ENCODE data around the gene TBC1D22A.

TBC1D22A gene

DNA sequence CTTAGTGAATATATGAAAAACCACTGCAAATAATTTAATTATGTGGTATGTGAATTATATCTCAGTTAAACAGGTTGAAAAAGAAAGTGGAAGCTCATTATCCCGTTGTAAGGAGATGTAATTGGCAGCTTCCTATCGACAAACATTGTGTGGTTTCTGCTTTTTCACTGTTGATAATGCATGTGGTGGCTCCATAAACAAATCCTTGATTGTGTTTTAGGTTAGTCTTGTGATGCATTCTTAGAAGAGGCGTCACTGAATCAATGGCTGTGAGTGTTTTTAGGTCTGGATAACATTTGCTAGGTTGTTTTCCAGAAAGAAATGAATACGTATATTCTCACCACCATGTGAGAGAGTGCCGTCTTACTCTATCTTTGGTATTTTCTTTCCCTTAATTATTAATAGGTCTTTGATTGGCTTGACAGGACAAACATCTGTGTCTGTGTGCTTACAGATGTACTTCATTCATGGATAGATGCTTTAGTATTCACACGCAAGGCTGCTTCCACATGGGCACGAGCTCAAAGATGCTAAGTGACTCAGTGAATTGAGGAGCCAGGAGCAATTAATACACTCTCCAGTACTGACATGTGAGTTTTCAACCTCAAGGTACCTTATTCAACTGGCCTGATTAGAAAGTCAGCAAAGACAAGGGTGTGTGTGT is 166.7 kb downstream of the TBC1D22A start:
- Histone ChIP-seq H3K9ac (no peak overlapping the region), H4K20me1 (ENCODE audit: insufficient read depth) (no peaks in the 10 kb centered on the region), H3K36me3 (ENCODE audit: insufficient read depth) (no peaks in the 10 kb centered on the region), H2AFZ (ENCODE audit: low read depth) (no peak overlapping the region), H3K27me3 (ENCODE audit: insufficient read depth, low read depth) (no peaks in the 10 kb centered on the region), H3K27ac (no peak overlapping the region), H3K4me2 (no peak overlapping the region), H3K79me2 (ENCODE audit: insufficient read depth, low read depth) (no peaks in the 10 kb centered on the region), H3K4me3 (IDR thresholded peaks at IDR 0.05; ENCODE audit: insufficient read depth, low read depth, low read length) (no peak overlapping the region), H3K4me1 (ENCODE audit: low read depth, poor library complexity, severe bottlenecking) (no peaks in the 10 kb centered on the region)
- TF ChIP-seq, protein P1, sequence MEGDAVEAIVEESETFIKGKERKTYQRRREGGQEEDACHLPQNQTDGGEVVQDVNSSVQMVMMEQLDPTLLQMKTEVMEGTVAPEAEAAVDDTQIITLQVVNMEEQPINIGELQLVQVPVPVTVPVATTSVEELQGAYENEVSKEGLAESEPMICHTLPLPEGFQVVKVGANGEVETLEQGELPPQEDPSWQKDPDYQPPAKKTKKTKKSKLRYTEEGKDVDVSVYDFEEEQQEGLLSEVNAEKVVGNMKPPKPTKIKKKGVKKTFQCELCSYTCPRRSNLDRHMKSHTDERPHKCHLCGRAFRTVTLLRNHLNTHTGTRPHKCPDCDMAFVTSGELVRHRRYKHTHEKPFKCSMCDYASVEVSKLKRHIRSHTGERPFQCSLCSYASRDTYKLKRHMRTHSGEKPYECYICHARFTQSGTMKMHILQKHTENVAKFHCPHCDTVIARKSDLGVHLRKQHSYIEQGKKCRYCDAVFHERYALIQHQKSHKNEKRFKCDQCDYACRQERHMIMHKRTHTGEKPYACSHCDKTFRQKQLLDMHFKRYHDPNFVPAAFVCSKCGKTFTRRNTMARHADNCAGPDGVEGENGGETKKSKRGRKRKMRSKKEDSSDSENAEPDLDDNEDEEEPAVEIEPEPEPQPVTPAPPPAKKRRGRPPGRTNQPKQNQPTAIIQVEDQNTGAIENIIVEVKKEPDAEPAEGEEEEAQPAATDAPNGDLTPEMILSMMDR (conservative IDR thresholded peaks at IDR 0.05; ENCODE audit: low read depth, low read length), result no peak

DNA sequence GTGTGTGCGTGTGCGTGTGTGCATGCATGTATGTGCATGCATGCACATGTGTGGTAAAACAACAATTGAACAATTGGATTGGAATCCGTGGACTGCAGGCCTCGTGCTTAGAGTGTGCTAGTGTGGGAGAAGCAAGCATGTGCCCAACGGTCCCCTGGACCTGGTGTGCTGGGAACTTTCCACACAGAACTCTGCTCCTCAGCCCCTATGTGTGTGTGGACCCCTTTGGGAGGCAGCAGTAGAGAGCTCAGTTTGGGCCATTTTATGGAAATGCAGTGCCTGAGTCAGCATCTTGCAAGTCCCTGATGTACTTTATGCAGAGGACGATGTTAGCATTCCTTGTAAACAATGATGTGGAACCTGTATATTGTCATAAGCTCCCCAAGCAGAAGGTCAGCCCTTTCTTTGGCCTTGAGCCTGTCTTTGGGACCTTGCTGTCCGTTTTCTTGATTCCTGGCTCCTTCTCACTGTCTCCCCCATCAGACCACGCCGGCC is 167.3 kb downstream of the TBC1D22A start:
- Histone ChIP-seq H3K9ac (no peak overlapping the region), H3K27ac (no peak overlapping the region), H4K20me1 (ENCODE audit: insufficient read depth) (no peaks in the 10 kb centered on the region), H3K36me3 (ENCODE audit: insufficient read depth) (no peaks in the 10 kb centered on the region), H3K4me2 (no peak overlapping the region), H3K79me2 (ENCODE audit: insufficient read depth, low read depth) (no peaks in the 10 kb centered on the region), H3K4me3 (IDR thresholded peaks at IDR 0.05; ENCODE audit: insufficient read depth, low read depth, low read length) (no peak overlapping the region), H3K4me1 (ENCODE audit: low read depth, poor library complexity, severe bottlenecking) (no peaks in the 10 kb centered on the region), H2AFZ (ENCODE audit: low read depth) (no peak overlapping the region), H3K27me3 (ENCODE audit: insufficient read depth, low read depth) (no peaks in the 10 kb centered on the region)
- TF ChIP-seq, protein P1 (conservative IDR thresholded peaks at IDR 0.05; ENCODE audit: low read depth, low read length), result no peak

DNA sequence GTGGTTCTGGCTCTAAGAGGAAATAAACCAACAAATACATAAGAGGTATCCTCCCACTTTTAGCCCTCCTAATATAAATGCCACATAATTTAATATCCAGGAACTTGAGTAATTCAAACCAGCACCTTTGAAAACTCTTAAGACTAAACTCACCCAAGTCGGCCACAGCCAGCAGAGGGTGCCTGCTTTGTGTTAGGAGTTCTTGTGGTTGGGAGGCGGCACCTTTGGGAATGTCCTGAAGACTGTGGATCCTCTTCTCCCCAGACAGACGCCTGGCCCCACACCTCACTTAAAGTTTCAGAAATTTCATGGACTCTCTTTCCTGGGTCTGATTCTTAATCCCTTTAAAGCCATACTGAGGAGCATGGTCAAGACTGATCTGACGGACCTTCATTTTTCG is 169.0 kb downstream of the TBC1D22A start:
- Histone ChIP-seq H2AFZ (ENCODE audit: low read depth) (no peak overlapping the region), H3K27me3 (ENCODE audit: insufficient read depth, low read depth) (no peaks in the 10 kb centered on the region), H3K4me3 (IDR thresholded peaks at IDR 0.05; ENCODE audit: insufficient read depth, low read depth, low read length) (no peak overlapping the region), H3K36me3 (ENCODE audit: insufficient read depth) (no peaks in the 10 kb centered on the region), H3K9ac (no peak overlapping the region), H3K4me2 (no peak overlapping the region), H3K79me2 (ENCODE audit: insufficient read depth, low read depth) (no peaks in the 10 kb centered on the region), H4K20me1 (ENCODE audit: insufficient read depth) (no peaks in the 10 kb centered on the region), H3K4me1 (ENCODE audit: low read depth, poor library complexity, severe bottlenecking) (no peaks in the 10 kb centered on the region), H3K27ac (no peak overlapping the region)
- TF ChIP-seq, protein P1 (conservative IDR thresholded peaks at IDR 0.05; ENCODE audit: low read depth, low read length), result no peak

DNA sequence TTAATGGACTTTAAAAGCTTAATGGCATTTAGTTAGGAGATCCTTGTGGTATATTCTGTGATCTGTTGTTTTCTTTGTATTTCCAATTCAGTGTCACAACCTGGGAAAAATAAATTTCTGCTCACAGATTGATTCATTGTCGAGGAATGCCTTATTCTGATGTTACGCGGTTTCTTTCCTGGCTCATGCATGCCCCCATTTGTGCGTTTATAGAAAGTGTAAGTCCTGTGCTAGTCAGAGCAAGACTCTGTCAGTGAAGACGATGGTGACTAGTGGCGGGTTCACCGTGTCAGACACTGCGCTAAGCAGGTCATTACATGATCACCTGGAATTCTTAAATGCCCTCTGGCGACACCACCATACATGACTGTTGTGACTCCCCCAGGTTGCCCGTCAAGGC is 169.4 kb downstream of the TBC1D22A start:
- H3K4me1 ChIP-seq (ENCODE audit: low read depth, poor library complexity, severe bottlenecking), result no peaks in the 10 kb centered on the region
- H3K4me2 ChIP-seq, result no peak overlapping the region
- H3K27ac ChIP-seq, result no peak overlapping the region
- no peaks in the 10 kb centered on the region for H3K27me3 ChIP-seq (ENCODE audit: insufficient read depth, low read depth)
- TF ChIP-seq, protein P1 (conservative IDR thresholded peaks at IDR 0.05; ENCODE audit: low read depth, low read length), result no peak
- H3K4me3 ChIP-seq (IDR thresholded peaks at IDR 0.05; ENCODE audit: insufficient read depth, low read depth, low read length), result no peak overlapping the region
- H3K36me3 ChIP-seq (ENCODE audit: insufficient read depth), result no peaks in the 10 kb centered on the region
- no peaks in the 10 kb centered on the region for H3K79me2 ChIP-seq (ENCODE audit: insufficient read depth, low read depth)
- H3K9ac ChIP-seq, result no peak overlapping the region
- no peaks in the 10 kb centered on the region for H4K20me1 ChIP-seq (ENCODE audit: insufficient read depth)
- no peak overlapping the region for H2AFZ ChIP-seq (ENCODE audit: low read depth)
